Esophagus muscularis mucosa (tissue), 3 donors: Measurements from ENCODE around the gene NTHL1.
A peak's percentile ranks its signal among the peaks of the same experiment; 100 is the strongest.

Source experiments
- POLR2A ChIP-seq: fragments of 450-650 bp; IDR thresholded peaks from one replicate; pipeline ENCODE4 v1.6.1; 2017; ENCODE audit warnings: antibody characterized with exemption, moderate library complexity, mild to moderate bottlenecking, low read depth
- POLR2AphosphoS5 ChIP-seq, 2 donors: sonication (generic); formaldehyde crosslinking; IDR thresholded peaks; one replicate each; pipeline ENCODE4 v1.6.1; 2017; ENCODE audit warnings: antibody characterized with exemption in 2 of 2
- TF ChIP-seq, protein P1 (sequence below), 3 experiments: fragments of 200-600 bp in 2 of 3; fragments of 450-650 bp in 1 of 3; sonication (generic) in 2 of 3; IDR thresholded peaks; one replicate each; pipeline ENCODE4 v1.5.1; 2017 to 2019; ENCODE audit warnings: antibody characterized with exemption in 3 of 3, mild to moderate bottlenecking in 2 of 3, moderate library complexity in 1 of 3

DNA sequence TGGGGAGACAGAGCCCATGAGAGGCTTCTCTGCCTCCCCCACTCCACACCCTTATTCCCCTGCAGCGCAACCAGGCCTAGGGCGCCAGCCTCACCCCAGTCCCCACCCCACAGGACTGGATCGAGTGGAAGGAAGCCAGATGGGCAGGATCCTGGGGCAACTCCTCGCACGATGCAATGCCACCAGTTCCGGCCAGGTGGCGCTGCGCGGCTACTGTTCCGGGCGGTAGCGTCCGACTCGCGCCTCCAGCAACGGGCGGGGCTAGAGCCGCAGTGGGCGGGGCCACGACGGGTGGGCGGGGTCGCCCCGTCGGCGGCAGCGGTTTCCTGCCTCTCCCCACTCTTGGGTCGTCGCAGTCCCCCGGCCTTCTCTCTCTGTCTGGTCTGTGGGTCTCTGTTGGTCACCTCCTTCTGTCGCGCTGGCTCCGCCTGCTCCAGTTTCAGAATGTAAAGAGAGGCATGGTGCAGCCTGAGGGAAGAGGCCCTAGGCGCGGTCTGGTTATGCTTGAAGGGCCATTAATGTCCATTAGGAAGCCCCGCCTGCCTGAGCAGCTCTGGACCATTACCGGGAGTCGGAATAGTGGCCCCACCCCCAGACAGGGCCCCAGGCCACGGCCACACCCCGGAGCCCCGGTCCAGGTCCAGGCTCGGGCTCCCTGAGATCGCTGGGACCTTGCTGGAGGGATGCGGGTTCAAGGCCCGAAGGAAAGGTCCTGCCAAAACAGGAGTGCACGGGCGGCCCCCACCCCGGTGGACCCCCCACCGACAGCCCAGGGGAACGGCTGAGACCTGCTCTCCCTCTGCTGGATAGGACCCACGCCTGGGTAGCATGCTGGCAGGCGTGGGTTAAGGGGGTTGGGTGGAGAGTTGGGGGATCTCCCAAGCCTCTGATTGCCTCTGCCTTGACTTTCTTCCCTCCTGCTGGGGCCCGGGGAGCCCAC lies 24.3 kb downstream of the NTHL1 start:
- TF ChIP-seq, protein P1, sequence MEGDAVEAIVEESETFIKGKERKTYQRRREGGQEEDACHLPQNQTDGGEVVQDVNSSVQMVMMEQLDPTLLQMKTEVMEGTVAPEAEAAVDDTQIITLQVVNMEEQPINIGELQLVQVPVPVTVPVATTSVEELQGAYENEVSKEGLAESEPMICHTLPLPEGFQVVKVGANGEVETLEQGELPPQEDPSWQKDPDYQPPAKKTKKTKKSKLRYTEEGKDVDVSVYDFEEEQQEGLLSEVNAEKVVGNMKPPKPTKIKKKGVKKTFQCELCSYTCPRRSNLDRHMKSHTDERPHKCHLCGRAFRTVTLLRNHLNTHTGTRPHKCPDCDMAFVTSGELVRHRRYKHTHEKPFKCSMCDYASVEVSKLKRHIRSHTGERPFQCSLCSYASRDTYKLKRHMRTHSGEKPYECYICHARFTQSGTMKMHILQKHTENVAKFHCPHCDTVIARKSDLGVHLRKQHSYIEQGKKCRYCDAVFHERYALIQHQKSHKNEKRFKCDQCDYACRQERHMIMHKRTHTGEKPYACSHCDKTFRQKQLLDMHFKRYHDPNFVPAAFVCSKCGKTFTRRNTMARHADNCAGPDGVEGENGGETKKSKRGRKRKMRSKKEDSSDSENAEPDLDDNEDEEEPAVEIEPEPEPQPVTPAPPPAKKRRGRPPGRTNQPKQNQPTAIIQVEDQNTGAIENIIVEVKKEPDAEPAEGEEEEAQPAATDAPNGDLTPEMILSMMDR (IDR thresholded peaks at IDR 0.05) = peak; percentile 99
- TF ChIP-seq POLR2AphosphoS5 (IDR thresholded peaks at IDR 0.05) (peak; percentile 71 to 84), POLR2A (no peak)
